ENCODE measurements around the gene C6orf52.

- TF ChIP-seq ZBTB33 (IDR thresholded peaks at IDR 0.05), result no peak
- no peak for TF ChIP-seq CTCF (IDR thresholded peaks at IDR 0.05; ENCODE audit: low read depth, low read length, missing input control)
- no peak for TF ChIP-seq ATF3 (IDR thresholded peaks at IDR 0.05)
- no peak for TF ChIP-seq MAX (IDR thresholded peaks at IDR 0.05)
Observed at GRCh38 chr6:10633216-10633615, 61.2 kb downstream of the C6orf52 start.
